ENCODE results near the gene PECR.

PECR gene

DNA sequence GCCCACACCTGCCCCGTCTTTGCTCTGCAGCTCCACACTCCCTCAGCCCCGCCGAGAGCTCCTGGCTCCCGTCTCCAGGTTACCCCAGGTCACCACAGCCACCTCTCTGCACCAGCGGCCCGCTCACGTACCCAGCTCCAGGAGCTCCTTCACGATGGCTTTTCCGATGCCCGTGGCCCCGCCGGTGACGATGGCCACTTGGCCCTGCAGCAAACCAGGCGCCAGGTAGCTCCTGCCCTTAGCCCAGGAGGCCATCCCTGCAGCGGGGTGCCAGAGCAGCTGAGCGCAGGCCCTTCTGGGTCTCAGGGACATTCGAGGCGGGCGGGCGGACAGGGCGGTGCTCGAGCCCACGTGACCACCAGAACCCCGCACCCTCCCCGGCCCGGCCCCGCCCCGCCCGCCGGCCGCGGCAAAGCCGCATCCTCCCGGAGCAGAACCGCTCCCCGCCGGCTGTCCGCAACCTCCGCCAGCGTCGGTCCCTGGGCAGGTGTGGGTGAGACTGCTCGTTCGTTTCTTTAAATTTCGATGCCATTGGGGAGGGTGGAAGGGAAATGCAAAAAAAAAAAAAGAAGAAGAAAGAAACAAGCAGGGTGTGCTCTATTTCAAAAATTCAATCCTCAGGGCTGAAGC is at the start of gene PECR, which contains the start of gene TMEM169:
TSS of gene PECR (minus strand) at position 323 of the 630 bp plus-strand sequence. CDS start at position 255, 68 bp downstream.
TSS of gene TMEM169 (plus strand) at position 433 of the 630 bp plus-strand sequence. CDS start 14,045 bp downstream, outside the sequence.
- DNase-seq (ENCODE audit: low spot score), result peak; percentile 90
- in situ Hi-C loops (cut with MboI; ENCODE audit: low pct_unique_long_range_greater_than_20kb, low sequenced_read_pairs, unreplicated experiment), result no loop called here

DNA sequence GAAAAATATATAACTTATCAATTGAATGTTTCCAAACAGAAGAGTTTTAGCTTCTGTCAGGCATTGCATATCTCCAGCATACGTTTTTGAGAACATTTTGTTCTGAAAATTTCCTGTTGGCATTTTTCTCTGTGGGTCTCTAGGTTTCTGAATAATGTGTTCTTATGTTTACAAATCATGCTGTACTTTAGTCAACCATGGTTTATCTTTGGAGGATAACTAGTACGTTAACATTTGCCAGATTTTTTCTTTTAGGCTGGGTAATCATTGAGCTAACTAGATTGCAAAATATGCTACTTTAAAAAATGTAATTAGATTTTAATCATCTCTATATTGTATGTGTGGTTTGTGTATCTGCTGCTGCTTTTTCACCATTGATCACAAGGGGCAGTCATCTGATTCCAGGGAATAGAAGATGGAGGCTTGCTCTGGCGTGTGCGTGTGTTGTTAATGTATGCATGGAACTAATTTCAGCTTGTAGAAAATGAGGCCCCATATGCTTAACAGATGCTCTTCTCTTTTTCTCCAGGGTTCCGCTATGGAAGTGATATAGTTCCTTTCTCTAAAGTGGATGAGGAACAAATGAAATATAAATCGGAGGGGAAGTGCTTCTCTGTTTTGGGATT is 48.9 kb upstream of the PECR start:
- TF ChIP-seq, protein P1, sequence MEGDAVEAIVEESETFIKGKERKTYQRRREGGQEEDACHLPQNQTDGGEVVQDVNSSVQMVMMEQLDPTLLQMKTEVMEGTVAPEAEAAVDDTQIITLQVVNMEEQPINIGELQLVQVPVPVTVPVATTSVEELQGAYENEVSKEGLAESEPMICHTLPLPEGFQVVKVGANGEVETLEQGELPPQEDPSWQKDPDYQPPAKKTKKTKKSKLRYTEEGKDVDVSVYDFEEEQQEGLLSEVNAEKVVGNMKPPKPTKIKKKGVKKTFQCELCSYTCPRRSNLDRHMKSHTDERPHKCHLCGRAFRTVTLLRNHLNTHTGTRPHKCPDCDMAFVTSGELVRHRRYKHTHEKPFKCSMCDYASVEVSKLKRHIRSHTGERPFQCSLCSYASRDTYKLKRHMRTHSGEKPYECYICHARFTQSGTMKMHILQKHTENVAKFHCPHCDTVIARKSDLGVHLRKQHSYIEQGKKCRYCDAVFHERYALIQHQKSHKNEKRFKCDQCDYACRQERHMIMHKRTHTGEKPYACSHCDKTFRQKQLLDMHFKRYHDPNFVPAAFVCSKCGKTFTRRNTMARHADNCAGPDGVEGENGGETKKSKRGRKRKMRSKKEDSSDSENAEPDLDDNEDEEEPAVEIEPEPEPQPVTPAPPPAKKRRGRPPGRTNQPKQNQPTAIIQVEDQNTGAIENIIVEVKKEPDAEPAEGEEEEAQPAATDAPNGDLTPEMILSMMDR (IDR thresholded peaks at IDR 0.05; ENCODE audit: extremely low read depth, insufficient read depth, missing control alignments), result no peak
- DNase-seq (ENCODE audit: low spot score), result no peak
- in situ Hi-C loops (cut with MboI; ENCODE audit: low pct_unique_long_range_greater_than_20kb, low sequenced_read_pairs, unreplicated experiment), result no loop called here

More for the DNA sequence above, at the start of gene PECR, which contains the start of gene TMEM169:
- TF ChIP-seq, protein P1 (IDR thresholded peaks at IDR 0.05; ENCODE audit: extremely low read depth, insufficient read depth, missing control alignments), result no peak

DNA sequence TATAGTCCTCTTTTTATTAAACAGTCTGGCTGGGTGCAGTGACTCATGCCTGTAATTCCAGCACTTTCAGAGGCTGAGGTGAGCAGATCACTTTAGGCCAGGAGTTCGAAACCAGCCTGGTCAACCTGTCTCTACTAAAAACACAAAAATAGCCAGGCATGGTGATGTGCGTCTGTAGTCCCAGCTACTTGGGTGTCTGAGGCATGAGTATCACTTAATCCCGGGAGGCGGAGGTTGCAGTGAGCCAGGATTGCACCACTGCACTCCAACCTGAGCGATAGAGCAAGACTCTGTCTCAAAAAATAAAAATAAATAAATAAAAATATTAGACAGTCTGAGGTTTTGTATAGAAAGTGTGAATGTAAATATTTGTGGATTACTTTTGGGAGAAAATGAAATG is 45.3 kb upstream of the PECR start:
- TF ChIP-seq, protein P1 (IDR thresholded peaks at IDR 0.05; ENCODE audit: extremely low read depth, insufficient read depth, missing control alignments), result no peak
- DNase-seq (ENCODE audit: low spot score), result no peak
- in situ Hi-C loops (cut with MboI; ENCODE audit: low pct_unique_long_range_greater_than_20kb, low sequenced_read_pairs, unreplicated experiment), result no loop called here

DNA sequence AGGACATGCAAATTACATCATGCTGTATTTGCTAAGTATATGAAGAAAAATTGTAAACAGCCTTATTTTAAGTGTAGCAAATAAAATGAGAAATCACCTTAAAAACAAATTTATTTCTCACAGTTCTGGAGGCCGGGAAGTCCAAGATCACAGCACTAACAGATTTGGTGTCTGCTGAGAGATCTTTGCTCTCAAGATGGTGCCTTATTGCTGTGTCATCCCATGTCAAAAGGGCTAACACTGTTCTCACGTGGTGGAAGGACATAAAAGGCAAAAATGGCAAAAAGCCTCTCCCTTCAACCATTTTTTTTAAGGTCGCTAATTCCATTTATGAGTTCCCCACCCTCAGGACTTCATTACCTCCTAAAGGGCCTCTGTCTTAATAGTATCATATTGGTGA is 39.6 kb upstream of the PECR start:
- DNase-seq (ENCODE audit: low spot score), result no peak
- in situ Hi-C loops (cut with MboI; ENCODE audit: low pct_unique_long_range_greater_than_20kb, low sequenced_read_pairs, unreplicated experiment), result no loop called here
- TF ChIP-seq, protein P1 (IDR thresholded peaks at IDR 0.05; ENCODE audit: extremely low read depth, insufficient read depth, missing control alignments), result no peak

DNA sequence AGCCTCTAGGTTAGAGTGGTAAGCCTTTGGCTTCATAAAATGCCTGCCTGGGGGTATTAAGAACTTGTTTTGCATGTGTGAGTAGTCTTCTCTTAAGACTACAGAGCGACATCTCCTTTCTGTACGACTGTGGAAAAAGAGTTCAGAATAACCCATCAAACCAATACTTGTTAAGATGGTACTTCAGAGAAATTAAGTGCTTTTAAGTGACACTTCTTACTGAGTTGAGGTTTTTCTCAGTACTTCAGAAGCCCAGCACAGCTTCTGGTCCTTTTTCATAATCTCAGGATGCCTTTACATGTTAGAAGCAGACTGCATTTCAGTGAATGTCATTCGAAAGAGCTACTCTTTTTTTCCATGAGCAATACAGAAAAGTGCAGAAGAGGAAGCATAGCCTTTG is 38.4 kb upstream of the PECR start:
- TF ChIP-seq, protein P1 (IDR thresholded peaks at IDR 0.05; ENCODE audit: extremely low read depth, insufficient read depth, missing control alignments), result no peak
- in situ Hi-C loops (cut with MboI; ENCODE audit: low pct_unique_long_range_greater_than_20kb, low sequenced_read_pairs, unreplicated experiment), result no loop called here
- DNase-seq (ENCODE audit: low spot score), result no peak

DNA sequence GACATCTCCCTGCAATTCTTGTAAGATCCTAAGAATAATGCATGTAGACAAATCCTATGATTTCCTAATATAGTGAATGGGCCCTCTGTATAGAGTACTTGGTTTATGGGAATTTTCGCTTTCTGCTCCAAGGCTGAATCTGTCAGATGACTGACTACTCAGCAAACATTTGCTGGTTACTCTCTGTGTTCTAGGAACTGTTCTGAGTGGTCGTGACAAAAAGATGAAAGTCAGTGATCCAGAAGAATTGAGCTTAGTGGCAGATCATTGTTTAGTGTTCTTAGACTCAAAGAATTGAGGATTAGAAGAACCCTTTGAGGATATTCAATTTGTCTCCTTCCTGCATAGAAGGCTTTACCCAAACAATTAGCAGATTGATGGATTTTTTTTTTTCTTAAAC is 37.5 kb upstream of the PECR start:
- in situ Hi-C loops (cut with MboI; ENCODE audit: low pct_unique_long_range_greater_than_20kb, low sequenced_read_pairs, unreplicated experiment), result no loop called here
- TF ChIP-seq, protein P1 (IDR thresholded peaks at IDR 0.05; ENCODE audit: extremely low read depth, insufficient read depth, missing control alignments), result no peak
- no peak for DNase-seq (ENCODE audit: low spot score)
